HCT116 (cell line): ENCODE data around the gene KLK7. TPM values are rescaled to one million over a fixed set of nuclear protein-coding genes. Genes with fewer than 3 reads are reported as not detected.

Experiments used
- CBX3 ChIP-seq: IDR thresholded peaks from 2 replicates; pipeline ENCODE4 v1.6.1; 2012; ENCODE audit warnings: low read depth
- CEBPB ChIP-seq: IDR thresholded peaks from 2 replicates; pipeline ENCODE4 v1.6.1; 2012; ENCODE audit warnings: low read depth
- POLR2A ChIP-seq: IDR thresholded peaks from 2 replicates; pipeline ENCODE4 v1.7.0; 2011; ENCODE audit warnings: borderline replicate concordance; ENCODE audit not compliant: insufficient read depth, insufficient read length; ENCODE audit errors: extremely low read depth
- RAD21 ChIP-seq: IDR thresholded peaks from 2 replicates; pipeline ENCODE4 v1.6.1; 2012; ENCODE audit warnings: low read depth, mild to moderate bottlenecking
- SIN3A ChIP-seq: IDR thresholded peaks from 2 replicates; pipeline ENCODE4 v1.6.1; 2012; ENCODE audit warnings: low read depth
- TCF7L2 ChIP-seq: IDR thresholded peaks from 2 replicates; pipeline ENCODE4 v1.7.0; 2011; ENCODE audit warnings: borderline replicate concordance, inconsistent platforms; ENCODE audit not compliant: insufficient read depth, insufficient read length; ENCODE audit errors: extremely low read depth
- ZNF274 ChIP-seq: fragments of 200-500 bp; sonication (Bioruptor generic); IDR thresholded peaks from 2 replicates; pipeline ENCODE4 v1.6.1; 2014; ENCODE audit warnings: mild to moderate bottlenecking, low read depth, low read length, inconsistent platforms
- total RNA-seq: library from RNA; stranded (reverse); gene quantifications from one replicate; pipeline ENCODE4 v1.2.1, GENCODE V29; 2021; ENCODE audit not compliant: unreplicated experiment
- TF ChIP-seq, protein P1 (sequence below), 3 experiments: fragments of 200-600 bp in 1 of 3; sonication (generic) in 1 of 3; IDR thresholded peaks in 2 of 3; conservative IDR thresholded peaks in 1 of 3; 2 replicates each; pipeline ENCODE4 v1.5.1; 2012 to 2017; ENCODE audit warnings: low read depth in 2 of 3, low read length in 2 of 3, antibody characterized with exemption in 1 of 3, borderline replicate concordance in 1 of 3, control low read depth in 1 of 3, mild to moderate bottlenecking in 1 of 3, mixed read lengths in 1 of 3, mixed run types in 1 of 3, moderate library complexity in 1 of 3; ENCODE audit not compliant: insufficient read depth in 1 of 3
- TF ChIP-seq, protein P2 (sequence below): IDR thresholded peaks from 2 replicates; pipeline ENCODE4 v1.6.1; 2011; ENCODE audit warnings: mild to moderate bottlenecking, low read length, moderate library complexity; ENCODE audit not compliant: insufficient replicate concordance; ENCODE audit errors: extremely low read depth
- TF ChIP-seq, protein P3 (sequence below): IDR thresholded peaks from 2 replicates; pipeline ENCODE4 v1.6.1; 2012

Gene KLK7
- total RNA-seq, 1 experiment from 2014 or later = 30.5 TPM

DNA sequence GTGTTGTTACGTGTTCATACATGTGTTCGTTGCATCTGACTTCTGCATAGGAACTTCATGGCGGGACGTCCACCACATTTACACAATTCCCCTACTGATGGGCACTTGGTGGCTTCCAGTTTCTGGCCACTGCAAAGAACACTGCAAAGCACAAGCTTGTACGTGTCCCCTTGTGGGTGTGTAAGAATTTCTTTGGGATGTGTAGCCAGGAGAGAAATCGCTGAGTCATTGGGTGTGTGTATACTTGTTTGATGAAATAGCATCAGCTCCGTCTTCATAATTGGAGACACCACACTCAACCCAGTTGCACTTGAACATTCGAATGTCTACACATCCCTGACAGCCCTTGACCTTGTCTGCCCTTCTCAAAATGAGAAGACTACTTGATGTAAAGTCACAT, 50.1 kb downstream of the KLK7 start (continued):
- TF ChIP-seq, protein P1, sequence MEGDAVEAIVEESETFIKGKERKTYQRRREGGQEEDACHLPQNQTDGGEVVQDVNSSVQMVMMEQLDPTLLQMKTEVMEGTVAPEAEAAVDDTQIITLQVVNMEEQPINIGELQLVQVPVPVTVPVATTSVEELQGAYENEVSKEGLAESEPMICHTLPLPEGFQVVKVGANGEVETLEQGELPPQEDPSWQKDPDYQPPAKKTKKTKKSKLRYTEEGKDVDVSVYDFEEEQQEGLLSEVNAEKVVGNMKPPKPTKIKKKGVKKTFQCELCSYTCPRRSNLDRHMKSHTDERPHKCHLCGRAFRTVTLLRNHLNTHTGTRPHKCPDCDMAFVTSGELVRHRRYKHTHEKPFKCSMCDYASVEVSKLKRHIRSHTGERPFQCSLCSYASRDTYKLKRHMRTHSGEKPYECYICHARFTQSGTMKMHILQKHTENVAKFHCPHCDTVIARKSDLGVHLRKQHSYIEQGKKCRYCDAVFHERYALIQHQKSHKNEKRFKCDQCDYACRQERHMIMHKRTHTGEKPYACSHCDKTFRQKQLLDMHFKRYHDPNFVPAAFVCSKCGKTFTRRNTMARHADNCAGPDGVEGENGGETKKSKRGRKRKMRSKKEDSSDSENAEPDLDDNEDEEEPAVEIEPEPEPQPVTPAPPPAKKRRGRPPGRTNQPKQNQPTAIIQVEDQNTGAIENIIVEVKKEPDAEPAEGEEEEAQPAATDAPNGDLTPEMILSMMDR (IDR thresholded peaks at IDR 0.05 in 2 of 3, conservative IDR thresholded peaks at IDR 0.05 in 1 of 3; ENCODE audit: borderline replicate concordance in 1 of 3, insufficient read depth in 1 of 3, low read depth in 2 of 3, low read length in 2 of 3) = no peak
- TF ChIP-seq TCF7L2 = no peak
- TF ChIP-seq RAD21 = 0 out of 2 replicates have a peak, but pooled peaks have one; percentile 5
- peak; percentile 34; the same call in 1 of the 2 replicates for TF ChIP-seq CBX3
- TF ChIP-seq POLR2A = no peak
- TF ChIP-seq SIN3A = no peak
- TF ChIP-seq, protein P2, sequence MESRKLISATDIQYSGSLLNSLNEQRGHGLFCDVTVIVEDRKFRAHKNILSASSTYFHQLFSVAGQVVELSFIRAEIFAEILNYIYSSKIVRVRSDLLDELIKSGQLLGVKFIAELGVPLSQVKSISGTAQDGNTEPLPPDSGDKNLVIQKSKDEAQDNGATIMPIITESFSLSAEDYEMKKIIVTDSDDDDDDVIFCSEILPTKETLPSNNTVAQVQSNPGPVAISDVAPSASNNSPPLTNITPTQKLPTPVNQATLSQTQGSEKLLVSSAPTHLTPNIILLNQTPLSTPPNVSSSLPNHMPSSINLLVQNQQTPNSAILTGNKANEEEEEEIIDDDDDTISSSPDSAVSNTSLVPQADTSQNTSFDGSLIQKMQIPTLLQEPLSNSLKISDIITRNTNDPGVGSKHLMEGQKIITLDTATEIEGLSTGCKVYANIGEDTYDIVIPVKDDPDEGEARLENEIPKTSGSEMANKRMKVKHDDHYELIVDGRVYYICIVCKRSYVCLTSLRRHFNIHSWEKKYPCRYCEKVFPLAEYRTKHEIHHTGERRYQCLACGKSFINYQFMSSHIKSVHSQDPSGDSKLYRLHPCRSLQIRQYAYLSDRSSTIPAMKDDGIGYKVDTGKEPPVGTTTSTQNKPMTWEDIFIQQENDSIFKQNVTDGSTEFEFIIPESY = no peak
- no peak for TF ChIP-seq ZNF274
- TF ChIP-seq, protein P3, sequence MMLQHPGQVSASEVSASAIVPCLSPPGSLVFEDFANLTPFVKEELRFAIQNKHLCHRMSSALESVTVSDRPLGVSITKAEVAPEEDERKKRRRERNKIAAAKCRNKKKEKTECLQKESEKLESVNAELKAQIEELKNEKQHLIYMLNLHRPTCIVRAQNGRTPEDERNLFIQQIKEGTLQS = no peak
- no peak; the same call in 1 of the 2 replicates for TF ChIP-seq CEBPB
